Panc1 (cell line): ENCODE results near the gene LDHAL6A.

Experiments
- POLR2AphosphoS5 ChIP-seq: IDR thresholded peaks from 2 replicates; pipeline ENCODE4 v1.6.1; 2012; ENCODE audit warnings: mild to moderate bottlenecking, low read depth, low read length, moderate library complexity
- SIN3A ChIP-seq: IDR thresholded peaks from 2 replicates; pipeline ENCODE4 v1.6.1; 2012; ENCODE audit warnings: low read depth, mild to moderate bottlenecking, low read length, moderate library complexity, borderline replicate concordance; ENCODE audit not compliant: insufficient read depth
- TCF7L2 ChIP-seq: IDR thresholded peaks from 2 replicates; pipeline ENCODE4 v1.6.1; 2011; ENCODE audit warnings: mild to moderate bottlenecking, low read depth, low read length, inconsistent platforms
- TF ChIP-seq, protein P1 (sequence below): fragments of 450-650 bp; IDR thresholded peaks from 2 replicates; pipeline ENCODE4 v1.5.1; 2017; ENCODE audit warnings: mild to moderate bottlenecking
- TF ChIP-seq, protein P2 (sequence below), 2 experiments: IDR thresholded peaks; 2 replicates each; pipeline ENCODE4 v1.6.1; 2011 to 2012; ENCODE audit warnings: low read depth in 2 of 2, control low read depth in 1 of 2, low read length in 1 of 2, mild to moderate bottlenecking in 1 of 2, moderate library complexity in 1 of 2; ENCODE audit not compliant: insufficient read depth in 1 of 2

DNA sequence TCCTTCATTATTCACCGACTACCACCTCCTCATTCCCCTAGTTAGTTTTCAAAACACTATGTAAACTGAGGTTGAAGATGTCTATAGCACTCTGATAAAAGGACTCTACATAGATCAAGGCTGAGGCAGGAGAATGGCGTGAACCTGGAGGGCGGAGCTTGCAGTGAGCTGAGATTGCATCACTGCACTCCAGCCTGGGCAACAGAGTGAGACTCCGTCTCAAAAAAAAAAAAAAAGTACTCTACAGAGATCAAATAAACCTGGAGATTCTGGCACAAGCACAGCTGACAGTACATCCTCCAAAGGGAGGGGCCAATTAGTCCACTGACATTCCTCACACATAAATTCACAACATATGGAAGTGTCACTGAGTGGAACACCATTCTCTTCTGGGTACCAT lies 40.0 kb downstream of the LDHAL6A start:
- TF ChIP-seq, protein P1, sequence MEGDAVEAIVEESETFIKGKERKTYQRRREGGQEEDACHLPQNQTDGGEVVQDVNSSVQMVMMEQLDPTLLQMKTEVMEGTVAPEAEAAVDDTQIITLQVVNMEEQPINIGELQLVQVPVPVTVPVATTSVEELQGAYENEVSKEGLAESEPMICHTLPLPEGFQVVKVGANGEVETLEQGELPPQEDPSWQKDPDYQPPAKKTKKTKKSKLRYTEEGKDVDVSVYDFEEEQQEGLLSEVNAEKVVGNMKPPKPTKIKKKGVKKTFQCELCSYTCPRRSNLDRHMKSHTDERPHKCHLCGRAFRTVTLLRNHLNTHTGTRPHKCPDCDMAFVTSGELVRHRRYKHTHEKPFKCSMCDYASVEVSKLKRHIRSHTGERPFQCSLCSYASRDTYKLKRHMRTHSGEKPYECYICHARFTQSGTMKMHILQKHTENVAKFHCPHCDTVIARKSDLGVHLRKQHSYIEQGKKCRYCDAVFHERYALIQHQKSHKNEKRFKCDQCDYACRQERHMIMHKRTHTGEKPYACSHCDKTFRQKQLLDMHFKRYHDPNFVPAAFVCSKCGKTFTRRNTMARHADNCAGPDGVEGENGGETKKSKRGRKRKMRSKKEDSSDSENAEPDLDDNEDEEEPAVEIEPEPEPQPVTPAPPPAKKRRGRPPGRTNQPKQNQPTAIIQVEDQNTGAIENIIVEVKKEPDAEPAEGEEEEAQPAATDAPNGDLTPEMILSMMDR, result no peak
- TF ChIP-seq, protein P2, sequence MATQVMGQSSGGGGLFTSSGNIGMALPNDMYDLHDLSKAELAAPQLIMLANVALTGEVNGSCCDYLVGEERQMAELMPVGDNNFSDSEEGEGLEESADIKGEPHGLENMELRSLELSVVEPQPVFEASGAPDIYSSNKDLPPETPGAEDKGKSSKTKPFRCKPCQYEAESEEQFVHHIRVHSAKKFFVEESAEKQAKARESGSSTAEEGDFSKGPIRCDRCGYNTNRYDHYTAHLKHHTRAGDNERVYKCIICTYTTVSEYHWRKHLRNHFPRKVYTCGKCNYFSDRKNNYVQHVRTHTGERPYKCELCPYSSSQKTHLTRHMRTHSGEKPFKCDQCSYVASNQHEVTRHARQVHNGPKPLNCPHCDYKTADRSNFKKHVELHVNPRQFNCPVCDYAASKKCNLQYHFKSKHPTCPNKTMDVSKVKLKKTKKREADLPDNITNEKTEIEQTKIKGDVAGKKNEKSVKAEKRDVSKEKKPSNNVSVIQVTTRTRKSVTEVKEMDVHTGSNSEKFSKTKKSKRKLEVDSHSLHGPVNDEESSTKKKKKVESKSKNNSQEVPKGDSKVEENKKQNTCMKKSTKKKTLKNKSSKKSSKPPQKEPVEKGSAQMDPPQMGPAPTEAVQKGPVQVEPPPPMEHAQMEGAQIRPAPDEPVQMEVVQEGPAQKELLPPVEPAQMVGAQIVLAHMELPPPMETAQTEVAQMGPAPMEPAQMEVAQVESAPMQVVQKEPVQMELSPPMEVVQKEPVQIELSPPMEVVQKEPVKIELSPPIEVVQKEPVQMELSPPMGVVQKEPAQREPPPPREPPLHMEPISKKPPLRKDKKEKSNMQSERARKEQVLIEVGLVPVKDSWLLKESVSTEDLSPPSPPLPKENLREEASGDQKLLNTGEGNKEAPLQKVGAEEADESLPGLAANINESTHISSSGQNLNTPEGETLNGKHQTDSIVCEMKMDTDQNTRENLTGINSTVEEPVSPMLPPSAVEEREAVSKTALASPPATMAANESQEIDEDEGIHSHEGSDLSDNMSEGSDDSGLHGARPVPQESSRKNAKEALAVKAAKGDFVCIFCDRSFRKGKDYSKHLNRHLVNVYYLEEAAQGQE (IDR thresholded peaks at IDR 0.05; ENCODE audit: insufficient read depth in 1 of 2, low read depth in 2 of 2, low read length in 1 of 2), result no peak
- TF ChIP-seq POLR2AphosphoS5 (no peak), SIN3A (no peak), TCF7L2 (no peak)
